Measurements from ENCODE around the gene TAX1BP1.
A peak's percentile ranks its signal among the peaks of the same experiment; 100 is the strongest.

DNA sequence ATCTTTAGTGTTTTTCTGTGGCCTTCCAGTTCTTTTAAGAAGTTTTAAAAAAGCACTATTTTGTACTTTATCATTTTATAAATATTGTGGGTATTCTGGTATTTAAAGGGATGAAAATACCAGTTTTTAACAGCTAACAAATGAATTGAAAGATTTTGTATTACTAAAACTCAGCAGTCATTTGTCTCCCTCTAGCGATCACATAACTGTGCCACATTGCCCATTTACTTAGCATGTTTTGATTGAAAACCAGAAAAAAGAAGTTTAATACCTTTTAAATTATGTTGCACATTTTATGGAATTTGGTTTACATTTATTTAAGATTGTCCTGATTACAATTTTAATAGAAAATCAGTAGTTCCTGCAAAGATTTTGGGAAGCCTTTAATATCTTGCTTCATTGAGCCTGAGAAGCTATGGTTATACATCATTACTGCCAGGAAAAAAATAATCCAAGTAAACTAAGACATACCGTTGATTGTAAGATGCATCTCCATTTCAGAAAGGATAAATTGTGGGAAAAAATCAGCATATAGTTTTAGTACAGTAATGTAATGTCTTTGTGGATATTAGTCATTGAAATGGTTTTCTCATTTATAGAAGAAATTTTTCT is 34.9 kb downstream of the TAX1BP1 start:
- TF ChIP-seq, protein P1, sequence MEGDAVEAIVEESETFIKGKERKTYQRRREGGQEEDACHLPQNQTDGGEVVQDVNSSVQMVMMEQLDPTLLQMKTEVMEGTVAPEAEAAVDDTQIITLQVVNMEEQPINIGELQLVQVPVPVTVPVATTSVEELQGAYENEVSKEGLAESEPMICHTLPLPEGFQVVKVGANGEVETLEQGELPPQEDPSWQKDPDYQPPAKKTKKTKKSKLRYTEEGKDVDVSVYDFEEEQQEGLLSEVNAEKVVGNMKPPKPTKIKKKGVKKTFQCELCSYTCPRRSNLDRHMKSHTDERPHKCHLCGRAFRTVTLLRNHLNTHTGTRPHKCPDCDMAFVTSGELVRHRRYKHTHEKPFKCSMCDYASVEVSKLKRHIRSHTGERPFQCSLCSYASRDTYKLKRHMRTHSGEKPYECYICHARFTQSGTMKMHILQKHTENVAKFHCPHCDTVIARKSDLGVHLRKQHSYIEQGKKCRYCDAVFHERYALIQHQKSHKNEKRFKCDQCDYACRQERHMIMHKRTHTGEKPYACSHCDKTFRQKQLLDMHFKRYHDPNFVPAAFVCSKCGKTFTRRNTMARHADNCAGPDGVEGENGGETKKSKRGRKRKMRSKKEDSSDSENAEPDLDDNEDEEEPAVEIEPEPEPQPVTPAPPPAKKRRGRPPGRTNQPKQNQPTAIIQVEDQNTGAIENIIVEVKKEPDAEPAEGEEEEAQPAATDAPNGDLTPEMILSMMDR (IDR thresholded peaks at IDR 0.05) = peak; percentile 22 to 69 (median 48)
- TF ChIP-seq POLR2A (IDR thresholded peaks at IDR 0.05) = no peak
